Thyroid gland (tissue), 4 donors: ENCODE measurements around the gene ZFHX2.

Experiments used
- CTCF ChIP-seq, 6 experiments: fragments of 200-600 bp in 3 of 6; fragments of 450-650 bp in 3 of 6; sonication (generic) in 3 of 6; IDR thresholded peaks; one replicate each; pipeline ENCODE4 v1.5.1; 2016 to 2019; ENCODE audit warnings: antibody characterized with exemption in 6 of 6, mild to moderate bottlenecking in 2 of 6, inconsistent platforms in 1 of 6, moderate library complexity in 1 of 6
- POLR2A ChIP-seq, 2 donors: fragments of 450-650 bp; IDR thresholded peaks; one replicate each; pipeline ENCODE4 v1.6.1; 2017; ENCODE audit warnings: antibody characterized with exemption in 2 of 2, mild to moderate bottlenecking in 2 of 2, moderate library complexity in 1 of 2

- TF ChIP-seq CTCF (IDR thresholded peaks at IDR 0.05) (peak; percentile 66 to 91 (median 80)), POLR2A (IDR thresholded peaks at IDR 0.05) (no peak)
Observed at GRCh38 chr14:23562822-23563472, 11.4 kb upstream of the ZFHX2 start.
